Measurements from ENCODE around the gene CKAP4. TPM values are rescaled to one million over a fixed set of nuclear protein-coding genes. Genes with fewer than 3 reads are reported as not detected.

Gene CKAP4
- total RNA-seq, 6 experiments from 2014 or later: 16.8 to 43.7 (median 28.3) TPM

DNA sequence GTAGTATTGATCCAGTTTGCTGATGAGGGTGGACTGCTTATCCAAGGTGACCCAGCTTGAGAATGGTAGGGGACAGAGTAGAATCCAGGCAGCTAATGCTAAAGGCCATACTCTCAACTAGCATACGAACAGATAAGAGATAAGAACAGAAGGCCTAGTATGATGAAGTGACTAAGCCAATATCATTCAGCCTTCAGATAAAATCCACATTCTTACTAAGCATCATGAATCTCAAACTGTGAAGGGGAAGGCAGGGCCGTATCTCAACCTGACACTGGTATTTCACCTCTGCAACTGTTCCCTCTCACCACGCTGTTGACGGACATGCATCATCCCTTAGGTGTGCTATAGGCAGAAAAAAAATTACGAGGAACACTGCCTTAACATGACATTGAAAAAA, 8.1 kb upstream of the CKAP4 start:
- DNase-seq: peak in 1 of 3 donors; percentile 7
- WGBS (ENCODE audit: insufficient coverage, low coverage, low lambda C conversion rate, missing lambda C conversion rate): 70% methylated on average over 5 of the region's 5 CpGs
- H3K4me1 ChIP-seq: no peaks in the 10 kb centered on the region
- no peak for ATAC-seq
- H3K4me3 ChIP-seq: no peak overlapping the region
- intact Hi-C loops (cut with DNase I): no loop called here
- H3K27me3 ChIP-seq: no peaks in the 10 kb centered on the region
- H3K9me3 ChIP-seq: no peaks in the 10 kb centered on the region
- TF ChIP-seq, protein P1, sequence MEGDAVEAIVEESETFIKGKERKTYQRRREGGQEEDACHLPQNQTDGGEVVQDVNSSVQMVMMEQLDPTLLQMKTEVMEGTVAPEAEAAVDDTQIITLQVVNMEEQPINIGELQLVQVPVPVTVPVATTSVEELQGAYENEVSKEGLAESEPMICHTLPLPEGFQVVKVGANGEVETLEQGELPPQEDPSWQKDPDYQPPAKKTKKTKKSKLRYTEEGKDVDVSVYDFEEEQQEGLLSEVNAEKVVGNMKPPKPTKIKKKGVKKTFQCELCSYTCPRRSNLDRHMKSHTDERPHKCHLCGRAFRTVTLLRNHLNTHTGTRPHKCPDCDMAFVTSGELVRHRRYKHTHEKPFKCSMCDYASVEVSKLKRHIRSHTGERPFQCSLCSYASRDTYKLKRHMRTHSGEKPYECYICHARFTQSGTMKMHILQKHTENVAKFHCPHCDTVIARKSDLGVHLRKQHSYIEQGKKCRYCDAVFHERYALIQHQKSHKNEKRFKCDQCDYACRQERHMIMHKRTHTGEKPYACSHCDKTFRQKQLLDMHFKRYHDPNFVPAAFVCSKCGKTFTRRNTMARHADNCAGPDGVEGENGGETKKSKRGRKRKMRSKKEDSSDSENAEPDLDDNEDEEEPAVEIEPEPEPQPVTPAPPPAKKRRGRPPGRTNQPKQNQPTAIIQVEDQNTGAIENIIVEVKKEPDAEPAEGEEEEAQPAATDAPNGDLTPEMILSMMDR (IDR thresholded peaks at IDR 0.05): no peak
- TF ChIP-seq POLR2A (IDR thresholded peaks at IDR 0.05): no peak
- H3K36me3 ChIP-seq: no peaks in the 10 kb centered on the region
- H3K27ac ChIP-seq: no peak overlapping the region

DNA sequence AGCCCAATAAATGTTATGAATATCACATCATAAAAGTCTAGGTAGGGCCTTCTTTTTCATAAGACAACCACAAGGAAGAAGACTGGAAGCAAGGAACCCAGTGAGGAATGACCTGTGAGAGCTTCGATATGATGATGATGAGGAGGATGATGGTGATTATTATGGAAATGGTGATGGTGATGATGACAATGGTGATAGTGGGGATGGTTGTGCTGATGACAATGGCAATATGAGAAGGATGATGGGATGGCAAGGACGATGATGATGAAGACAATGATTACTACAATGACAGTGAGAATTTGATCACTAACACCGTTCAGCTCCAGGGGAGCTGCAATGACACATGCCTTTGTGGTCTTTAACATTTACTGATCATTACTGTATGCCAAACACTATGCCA, 7.7 kb upstream of the CKAP4 start:
- DNase-seq (no peak), ATAC-seq (no peak)
- Histone ChIP-seq H3K4me1 (no peaks in the 10 kb centered on the region), H3K36me3 (no peaks in the 10 kb centered on the region), H3K4me3 (no peak overlapping the region), H3K27me3 (no peaks in the 10 kb centered on the region), H3K9me3 (no peaks in the 10 kb centered on the region), H3K27ac (no peak overlapping the region)
- no peak for TF ChIP-seq POLR2A (IDR thresholded peaks at IDR 0.05)
- TF ChIP-seq, protein P1 (IDR thresholded peaks at IDR 0.05): no peak
- WGBS (ENCODE audit: insufficient coverage, low coverage, low lambda C conversion rate, missing lambda C conversion rate): 91% methylated on average over 3 of the region's 3 CpGs
- intact Hi-C loops (cut with DNase I): no loop called here

DNA sequence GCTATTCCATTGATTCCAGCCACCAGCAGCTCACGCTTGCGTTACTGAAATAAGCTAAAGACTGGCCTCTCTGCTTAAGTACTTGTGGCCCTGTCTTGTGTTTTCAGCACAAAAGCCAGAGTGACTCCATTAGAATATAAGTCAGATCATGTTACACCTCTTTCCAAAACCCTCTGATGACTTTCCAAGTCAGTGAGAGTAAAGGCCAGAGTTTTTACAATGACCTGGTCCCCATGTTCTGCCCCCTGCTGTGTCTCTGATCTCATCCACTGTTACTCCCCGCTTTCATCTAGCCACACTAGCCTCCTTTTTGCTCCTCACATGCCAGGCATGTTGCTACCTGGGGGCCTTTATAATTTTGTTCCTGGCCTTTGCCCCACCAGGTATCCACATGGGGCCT, 6.9 kb upstream of the CKAP4 start:
- Histone ChIP-seq H3K36me3 (no peaks in the 10 kb centered on the region), H3K9me3 (no peaks in the 10 kb centered on the region), H3K27ac (no peak overlapping the region), H3K4me3 (no peak overlapping the region), H3K4me1 (no peaks in the 10 kb centered on the region), H3K27me3 (no peaks in the 10 kb centered on the region)
- DNase-seq (peak in 1 of 3 donors; percentile 13), ATAC-seq (no peak)
- TF ChIP-seq, protein P1 (IDR thresholded peaks at IDR 0.05): no peak
- no peak for TF ChIP-seq POLR2A (IDR thresholded peaks at IDR 0.05)
- intact Hi-C loops (cut with DNase I): no loop called here
- WGBS (ENCODE audit: insufficient coverage, low coverage, low lambda C conversion rate, missing lambda C conversion rate): 93% methylated on average over 3 of the region's 3 CpGs

DNA sequence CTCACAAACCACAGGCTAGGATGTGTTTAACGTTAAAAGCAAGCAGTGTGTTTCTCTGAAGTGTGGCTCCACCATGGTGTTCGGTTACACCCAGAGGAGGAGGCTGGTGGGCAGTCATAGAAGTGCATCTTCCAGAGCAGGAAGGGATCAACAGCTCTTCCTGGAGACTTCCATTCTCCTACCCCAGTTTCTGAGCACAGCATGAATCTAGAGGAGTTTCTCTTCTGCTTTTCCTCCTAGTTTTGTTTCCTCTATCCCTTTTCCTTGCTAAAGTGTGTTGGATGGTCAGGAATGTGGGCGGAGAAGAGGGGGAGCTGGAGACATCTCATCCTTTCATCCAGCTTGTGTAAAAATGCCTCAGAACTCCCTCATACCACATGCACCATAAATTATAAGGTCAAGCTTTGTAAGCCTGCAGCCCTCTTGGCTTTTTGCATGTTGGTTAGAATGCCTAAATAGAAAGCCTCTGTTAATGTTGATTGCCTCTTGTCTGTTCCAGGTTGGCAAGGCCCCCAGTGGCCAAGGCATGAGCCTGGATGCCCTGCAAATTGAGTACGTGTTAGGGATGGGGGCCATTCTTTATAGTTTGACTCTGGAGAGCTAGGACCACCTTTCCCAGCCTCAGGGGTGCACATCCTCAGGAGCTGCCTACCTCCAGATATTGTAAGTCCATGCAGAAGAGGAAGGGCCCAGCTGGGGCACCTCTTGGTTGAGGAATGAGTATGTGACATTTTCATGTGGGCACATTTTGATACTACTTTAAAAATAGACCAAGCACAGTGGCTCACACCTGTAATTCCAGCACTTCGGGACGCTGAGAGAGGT, 4.0 kb upstream of the CKAP4 start:
- H3K36me3 ChIP-seq: no peaks in the 10 kb centered on the region
- WGBS (ENCODE audit: insufficient coverage, low coverage, low lambda C conversion rate, missing lambda C conversion rate): 54% methylated on average over 4 of the region's 6 CpGs
- H3K4me3 ChIP-seq: no peak overlapping the region
- H3K27me3 ChIP-seq: no peaks in the 10 kb centered on the region
- TF ChIP-seq, protein P1 (IDR thresholded peaks at IDR 0.05): no peak
- TF ChIP-seq POLR2A (IDR thresholded peaks at IDR 0.05): no peak
- H3K9me3 ChIP-seq: no peaks in the 10 kb centered on the region
- H3K4me1 ChIP-seq: peaks cover 0 to 4% (median 3%) of the 10 kb centered on the region in 4 donors
- intact Hi-C loops (cut with DNase I): no loop called here
- DNase-seq: peak in 1 of 3 donors; percentile 23
- ATAC-seq: no peak
- no peak overlapping the region for H3K27ac ChIP-seq
